Kidney (tissue), 14 donors: Measurements from ENCODE around the gene KLHL7. TPM values are rescaled to one million over a fixed set of nuclear protein-coding genes. Genes with fewer than 3 reads are reported as not detected.

Source experiments
- DNase-seq, 5 donors: peaks; one replicate each; pipeline ENCODE4 v3.0.0-alpha.2; 2013 to 2020
- FAIRE-seq: peaks from 2 replicates; lab custom pipeline; 2012; peaks lifted over from hg19 to GRCh38; lab: Jason Lieb, UNC
- H3K27ac ChIP-seq, 2 donors: one replicate each; pipeline ENCODE4 v1.7.0; 2013; ENCODE audit warnings: low read depth in 2 of 2, low read length in 2 of 2, inconsistent platforms in 1 of 2
- H3K27me3 ChIP-seq: one replicate; pipeline ENCODE4 v1.7.1; 2013; ENCODE audit warnings: low read length, inconsistent platforms; ENCODE audit not compliant: control insufficient read depth, insufficient read depth
- H3K36me3 ChIP-seq, 3 donors: one replicate each; pipeline versions ENCODE4 v1.7.0 to v1.7.1; 2013; ENCODE audit warnings: low read length in 3 of 3, control low read depth in 1 of 3, inconsistent platforms in 1 of 3; ENCODE audit not compliant: insufficient read depth in 3 of 3, control insufficient read depth in 2 of 3
- H3K4me1 ChIP-seq, 3 donors: one replicate each; pipeline versions ENCODE4 v1.7.0 to v1.7.1; 2013; ENCODE audit warnings: low read length in 3 of 3, inconsistent platforms in 1 of 3, low read depth in 1 of 3; ENCODE audit not compliant: control insufficient read depth in 2 of 3, insufficient read depth in 2 of 3
- H3K4me3 ChIP-seq, 3 donors: one replicate each; pipeline versions ENCODE4 v1.7.0 to v1.8.1; 2013; ENCODE audit warnings: low read length in 3 of 3, control low read depth in 1 of 3, inconsistent platforms in 1 of 3
- H3K9ac ChIP-seq, 3 donors: one replicate each; pipeline versions ENCODE4 v1.7.0 to v1.7.1; 2013; ENCODE audit warnings: low read length in 3 of 3, control low read depth in 1 of 3, inconsistent platforms in 1 of 3
- H3K9me3 ChIP-seq, 3 donors: one replicate each; pipeline versions ENCODE4 v1.7.0 to v1.7.1; 2013; ENCODE audit warnings: low read length in 3 of 3, control low read depth in 1 of 3, inconsistent platforms in 1 of 3; ENCODE audit not compliant: control insufficient read depth in 2 of 3, insufficient read depth in 1 of 3
- intact Hi-C: fragments of 100-400 bp; cut with DNase I; formaldehyde crosslinking; loops from one replicate; pipeline ENCODE4 v1.11.1; 2022
- polyA plus RNA-seq: library from polyadenylated mRNA; stranded (reverse); fragments of 350-450 nt; fragmentation: Illumina TruSeq; extraction: RNeasy Lipid Tissue Mini Kit (QIAGEN cat#74804); gene quantifications from one replicate; pipeline ENCODE4 v1.2.3, GENCODE V29; 2014; ENCODE audit warnings: low read depth, low replicate concordance; ENCODE audit not compliant: insufficient read depth
- total RNA-seq: library from RNA; stranded (reverse); fragmentation: NEBNext Ultra II Directional; extraction: Animal tissue kit (Norgen Biotek cat#: 25700); gene quantifications from one replicate; pipeline ENCODE4 v1.2.1, GENCODE V29; 2021
- TF ChIP-seq, protein P1 (sequence below): IDR thresholded peaks from 3 replicates; pipeline ENCODE4 v1.5.1; 2012; ENCODE audit warnings: mild to moderate bottlenecking, moderate library complexity, borderline replicate concordance; ENCODE audit not compliant: insufficient read depth; ENCODE audit errors: extremely low read depth
- donor health status: control.
- donor health status: control.
- donor health status: control.
- donor health status: control.
- donor health status: control.
- donor health status: DM: yes; HTN: yes; CAD: no.
- donor health status: Normal renal cell carcinoma (clear cell type).

KLHL7 gene
- total and polyA plus RNA-seq, 2 donors from 2014 or later, result 13.3 to 20.6 TPM

- TF ChIP-seq, protein P1, sequence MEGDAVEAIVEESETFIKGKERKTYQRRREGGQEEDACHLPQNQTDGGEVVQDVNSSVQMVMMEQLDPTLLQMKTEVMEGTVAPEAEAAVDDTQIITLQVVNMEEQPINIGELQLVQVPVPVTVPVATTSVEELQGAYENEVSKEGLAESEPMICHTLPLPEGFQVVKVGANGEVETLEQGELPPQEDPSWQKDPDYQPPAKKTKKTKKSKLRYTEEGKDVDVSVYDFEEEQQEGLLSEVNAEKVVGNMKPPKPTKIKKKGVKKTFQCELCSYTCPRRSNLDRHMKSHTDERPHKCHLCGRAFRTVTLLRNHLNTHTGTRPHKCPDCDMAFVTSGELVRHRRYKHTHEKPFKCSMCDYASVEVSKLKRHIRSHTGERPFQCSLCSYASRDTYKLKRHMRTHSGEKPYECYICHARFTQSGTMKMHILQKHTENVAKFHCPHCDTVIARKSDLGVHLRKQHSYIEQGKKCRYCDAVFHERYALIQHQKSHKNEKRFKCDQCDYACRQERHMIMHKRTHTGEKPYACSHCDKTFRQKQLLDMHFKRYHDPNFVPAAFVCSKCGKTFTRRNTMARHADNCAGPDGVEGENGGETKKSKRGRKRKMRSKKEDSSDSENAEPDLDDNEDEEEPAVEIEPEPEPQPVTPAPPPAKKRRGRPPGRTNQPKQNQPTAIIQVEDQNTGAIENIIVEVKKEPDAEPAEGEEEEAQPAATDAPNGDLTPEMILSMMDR, result no peak
- Histone ChIP-seq H3K4me3 (no peak overlapping the region), H3K4me1 (peaks cover 0 to 2% (median 0%) of the 10 kb centered on the region in 3 donors), H3K27me3 (no peaks in the 10 kb centered on the region), H3K9ac (no peak overlapping the region), H3K9me3 (peaks cover 0 to 4% (median 0%) of the 10 kb centered on the region in 3 donors), H3K27ac (no peak overlapping the region), H3K36me3 (no peaks in the 10 kb centered on the region)
- no peak for FAIRE-seq
- DNase-seq, result no peak
- intact Hi-C loops, result no loop called here
These were observed 4.9 kb upstream of the KLHL7 start for GRCh38 chr7:23100697-23101096.

DNA sequence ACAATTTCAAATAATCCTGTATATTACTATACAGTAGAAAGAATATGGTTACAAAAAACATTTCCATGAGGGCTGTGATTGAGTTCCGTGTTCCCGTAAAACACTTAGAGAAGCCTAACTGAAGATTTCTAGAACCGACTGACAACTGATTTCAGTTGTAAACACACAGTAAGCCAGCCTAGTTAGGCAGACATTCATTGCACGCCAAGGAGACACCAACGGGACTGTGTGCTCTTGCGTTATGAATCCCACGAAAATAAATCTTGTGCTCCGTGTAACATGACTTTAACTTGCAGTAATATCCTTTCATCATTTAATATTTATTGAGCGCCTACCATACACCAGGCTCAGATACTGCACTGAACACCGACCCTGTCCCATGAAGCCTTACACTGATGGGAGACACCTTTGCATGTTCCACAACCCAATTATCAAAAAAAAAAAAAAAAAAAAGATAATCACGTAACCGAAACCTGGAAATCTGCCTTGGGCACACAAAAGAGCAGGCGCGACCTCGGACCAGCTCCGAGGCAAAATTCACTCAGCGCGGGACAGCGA lies 420 bp upstream of the KLHL7 start:
- intact Hi-C loops, result no loop called here
- peaks cover 0 to 4% (median 0%) of the 10 kb centered on the region in 3 donors for H3K9me3 ChIP-seq
- peak overlapping the region; percentile 78 to 94 (median 81) for H3K9ac ChIP-seq
- peaks cover 4 to 14% (median 11%) of the 10 kb centered on the region in 3 donors for H3K4me1 ChIP-seq
- DNase-seq, result peak in 2 of 5 donors; percentile 34 to 43
- no peaks in the 10 kb centered on the region for H3K36me3 ChIP-seq
- no peaks in the 10 kb centered on the region for H3K27me3 ChIP-seq
- TF ChIP-seq, protein P1, result no peak
- H3K4me3 ChIP-seq, result peak overlapping the region; percentile 86 to 98 (median 96)
- FAIRE-seq, result no peak
- peak overlapping the region in 1 of 2 donors; percentile 69 for H3K27ac ChIP-seq

DNA sequence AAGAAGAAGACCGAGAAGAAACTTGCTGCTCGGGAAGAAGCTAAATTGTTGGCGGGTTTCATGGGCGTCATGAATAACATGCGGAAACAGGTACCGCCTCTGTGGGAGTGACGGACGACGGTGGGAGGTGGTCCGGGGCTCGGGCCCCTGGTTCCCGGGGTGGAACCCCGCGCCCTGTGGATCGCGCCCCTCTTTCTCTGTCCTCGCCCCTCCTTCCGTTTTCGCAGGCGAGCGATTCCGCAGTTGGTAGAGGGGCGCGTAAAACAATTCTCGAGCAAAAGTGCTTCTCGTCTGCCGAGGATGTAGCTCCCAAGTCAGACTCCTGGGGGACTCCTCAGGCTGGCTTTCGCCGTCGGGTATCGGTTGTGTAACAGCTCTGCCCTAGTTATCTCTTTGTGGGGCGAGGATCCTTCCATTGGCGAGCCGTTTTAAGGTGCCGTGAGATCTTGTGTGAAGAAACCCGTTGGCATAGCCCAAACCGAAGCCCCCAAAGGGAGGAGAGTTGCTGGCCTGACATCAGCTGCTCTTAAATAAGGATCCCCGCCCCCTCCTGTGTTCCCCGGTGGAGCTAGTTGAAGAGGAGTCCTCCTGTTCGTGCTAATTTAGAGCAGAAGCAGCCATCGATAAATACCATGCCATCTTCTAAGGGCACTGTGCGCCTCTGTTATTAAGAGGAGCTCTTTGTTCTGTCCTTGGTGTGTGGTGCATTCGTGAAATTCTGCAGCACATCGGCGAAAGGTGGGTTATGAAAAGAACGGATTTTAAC lies 655 bp downstream of the KLHL7 start:
- peaks cover 4 to 14% (median 11%) of the 10 kb centered on the region in 3 donors for H3K4me1 ChIP-seq
- intact Hi-C loops, result no loop called here
- peak overlapping the region; percentile 69 to 86 for H3K27ac ChIP-seq
- no peaks in the 10 kb centered on the region for H3K36me3 ChIP-seq
- DNase-seq (peak; percentile 75 to 86 (median 82)), FAIRE-seq (no peak)
- TF ChIP-seq, protein P1, result no peak
- H3K27me3 ChIP-seq, result no peaks in the 10 kb centered on the region
- peak overlapping the region; percentile 83 to 94 (median 90) for H3K9ac ChIP-seq
- peaks cover 0 to 4% (median 0%) of the 10 kb centered on the region in 3 donors for H3K9me3 ChIP-seq
- peak overlapping the region; percentile 86 to 98 (median 96) for H3K4me3 ChIP-seq
